NOMO-1 (cell line): ENCODE measurements around the gene ANK2.

Source experiments
- DNase-seq, 2 experiments: peaks; one replicate each; lab custom pipeline; 2025; ENCODE audit not compliant: unreplicated experiment in 2 of 2; lab: John Stamatoyannopoulos, UW

Gene ANK2

DNA sequence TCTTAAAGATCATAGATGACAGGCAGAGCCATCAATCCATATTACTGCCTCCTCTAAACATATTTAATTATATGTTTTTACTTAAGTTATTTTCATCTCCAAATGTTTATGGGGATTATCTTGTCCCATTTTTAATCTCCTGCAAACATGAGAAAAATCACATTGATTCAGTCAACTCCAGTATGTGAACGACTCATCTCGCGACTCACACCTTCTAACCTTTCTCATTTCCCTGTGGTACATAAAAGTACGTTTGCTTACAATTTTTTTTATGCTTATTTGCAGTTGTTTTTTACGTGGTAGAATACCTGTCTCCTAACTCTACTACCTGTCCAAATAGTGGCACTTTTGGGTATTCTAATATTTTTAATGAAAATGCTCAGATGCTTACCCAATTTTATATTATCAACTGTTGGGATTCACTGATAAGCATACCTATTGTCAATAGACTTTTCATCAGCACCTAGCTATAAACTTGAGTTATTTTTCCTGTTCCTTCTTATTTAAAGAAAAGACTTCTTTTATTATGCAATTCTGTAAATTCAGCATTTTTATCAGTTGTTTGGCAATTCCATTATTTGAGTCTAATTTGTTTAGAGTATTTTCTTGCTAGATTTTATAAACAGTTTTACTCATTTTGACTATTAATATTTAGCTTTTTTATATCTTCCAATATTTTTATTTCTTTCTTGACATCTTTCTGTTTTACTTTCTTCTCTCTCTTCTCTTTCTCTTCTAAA is 276.6 kb downstream of the ANK2 start:
- DNase-seq: no peak

GRCh38 chr4:113327494-113327893 is 278.0 kb downstream of the ANK2 start:
- no peak for DNase-seq

DNA sequence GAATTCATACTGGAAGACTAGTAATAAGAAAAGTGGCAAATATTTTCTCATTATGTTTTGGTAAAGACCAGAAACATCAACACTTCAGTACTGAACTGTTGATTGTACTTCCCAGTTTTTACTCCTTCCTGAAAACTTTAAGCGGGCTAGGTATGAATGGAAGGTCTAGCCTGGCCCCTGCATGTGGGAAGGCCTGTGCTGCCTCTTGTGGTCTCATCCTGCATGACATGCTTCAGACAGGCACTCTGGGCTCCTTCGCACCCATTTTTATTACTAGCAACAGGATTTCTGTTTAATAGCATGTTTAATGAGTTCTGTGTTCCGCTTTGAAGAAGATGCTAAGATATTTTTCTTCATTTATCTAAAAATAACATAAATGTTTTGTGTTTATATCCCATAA is 279.1 kb downstream of the ANK2 start:
- DNase-seq: no peak

DNA sequence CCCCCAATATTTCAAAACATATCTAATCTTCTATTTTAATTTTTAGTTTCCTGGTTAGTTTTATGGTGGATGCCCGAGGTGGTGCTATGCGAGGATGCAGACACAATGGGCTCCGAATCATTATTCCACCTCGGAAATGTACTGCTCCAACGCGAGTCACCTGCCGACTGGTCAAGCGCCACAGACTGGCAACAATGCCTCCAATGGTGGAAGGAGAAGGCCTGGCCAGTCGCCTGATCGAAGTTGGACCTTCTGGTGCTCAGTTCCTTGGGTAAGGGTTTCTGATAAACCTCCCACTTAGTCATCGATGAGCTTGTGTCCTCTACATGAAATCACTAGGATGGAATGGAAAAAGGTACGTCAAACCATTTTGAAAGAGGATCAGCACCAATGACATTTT is 280.7 kb downstream of the ANK2 start:
- no peak for DNase-seq

DNA sequence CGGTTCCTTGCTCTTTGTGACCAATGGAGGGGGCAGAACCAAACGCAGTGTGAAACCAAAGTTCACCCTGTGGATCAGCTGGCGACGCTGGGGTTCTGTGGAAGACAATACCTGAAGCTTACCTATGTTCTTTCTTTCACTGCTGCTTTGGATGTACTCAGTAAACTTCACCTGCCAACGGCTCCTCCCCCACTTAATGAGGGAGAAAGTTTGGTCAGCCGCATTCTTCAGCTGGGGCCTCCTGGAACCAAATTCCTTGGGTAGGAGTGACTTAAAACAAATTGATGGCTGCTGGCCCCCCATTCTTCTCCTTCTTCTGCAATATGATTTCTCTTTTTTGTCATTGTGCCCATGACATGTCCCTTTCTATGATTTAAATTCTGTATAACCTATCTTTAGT is 282.4 kb downstream of the ANK2 start:
- no peak for DNase-seq

DNA sequence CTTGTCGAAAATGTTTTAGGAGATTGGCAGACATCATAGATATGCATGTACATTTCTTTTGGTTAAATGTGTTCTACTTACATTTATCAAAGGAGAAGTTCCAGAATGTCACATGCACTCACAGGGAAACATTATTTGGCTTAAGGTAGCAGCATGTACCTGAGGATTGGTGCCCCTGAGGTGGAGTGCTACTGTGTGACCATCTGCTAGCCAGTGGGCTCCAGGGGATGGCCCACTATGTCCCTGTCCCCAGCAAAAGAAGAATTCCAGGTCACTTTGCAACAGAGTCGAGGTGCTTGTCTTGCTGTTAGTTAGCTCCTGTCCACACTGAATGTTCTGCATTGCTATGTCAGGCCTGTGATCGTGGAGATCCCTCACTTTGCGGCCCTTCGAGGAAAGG is 283.2 kb downstream of the ANK2 start:
- no peak for DNase-seq

- no peak for DNase-seq
Measured at GRCh38 chr4:113335746-113336145, 286.3 kb downstream of the ANK2 start.

GRCh38 chr4:113336556-113336955 is 287.1 kb downstream of the ANK2 start:
- no peak for DNase-seq

GRCh38 chr4:113339430-113339813 is 290.0 kb downstream of the ANK2 start:
- DNase-seq: no peak

- no peak for DNase-seq
Measured at GRCh38 chr4:113344100-113344499, 294.6 kb downstream of the ANK2 start.

- no peak for DNase-seq
Measured at GRCh38 chr4:113347245-113347644, 297.8 kb downstream of the ANK2 start.

DNA sequence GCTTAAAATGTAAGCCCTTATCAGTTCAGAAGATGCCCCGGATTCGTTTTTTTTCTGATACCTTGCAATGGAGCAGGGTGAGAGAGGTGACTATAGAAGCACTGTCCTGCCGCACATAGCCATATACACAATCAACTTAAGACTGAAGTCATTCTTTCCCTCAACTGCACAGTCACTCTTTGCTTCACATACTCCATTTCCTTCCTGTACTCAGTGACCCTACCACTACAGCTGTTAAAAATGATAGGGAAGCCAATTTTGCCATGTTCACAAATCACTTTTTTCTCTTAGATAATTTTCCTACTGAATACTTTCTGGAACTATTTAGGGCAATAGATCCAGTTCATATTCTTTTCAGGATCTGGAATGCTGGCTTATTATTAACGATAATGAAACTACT is 300.0 kb downstream of the ANK2 start:
- peak in 1 of 2 experiments; percentile 9 for DNase-seq

- no peak for DNase-seq
Measured at GRCh38 chr4:113350576-113350975, 301.1 kb downstream of the ANK2 start.

- peak; percentile 89 to 96 for DNase-seq
Measured at GRCh38 chr4:113355550-113356371, 306.3 kb downstream of the ANK2 start.

DNA sequence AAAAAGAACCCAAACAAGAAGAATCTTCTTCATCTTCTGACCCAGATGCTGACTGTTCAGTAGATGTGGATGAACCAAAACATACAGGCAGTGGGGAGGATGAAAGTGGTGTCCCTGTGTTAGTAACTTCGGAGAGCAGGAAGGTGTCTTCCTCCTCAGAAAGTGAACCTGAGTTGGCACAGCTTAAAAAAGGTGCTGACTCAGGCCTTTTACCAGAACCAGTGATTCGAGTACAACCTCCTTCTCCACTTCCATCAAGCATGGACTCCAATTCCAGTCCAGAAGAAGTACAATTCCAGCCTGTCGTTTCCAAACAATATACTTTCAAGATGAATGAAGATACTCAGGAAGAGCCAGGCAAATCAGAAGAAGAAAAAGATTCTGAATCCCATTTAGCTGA is 307.0 kb downstream of the ANK2 start:
- DNase-seq: no peak

- DNase-seq: no peak
Measured at GRCh38 chr4:113358784-113359183, 309.3 kb downstream of the ANK2 start.

DNA sequence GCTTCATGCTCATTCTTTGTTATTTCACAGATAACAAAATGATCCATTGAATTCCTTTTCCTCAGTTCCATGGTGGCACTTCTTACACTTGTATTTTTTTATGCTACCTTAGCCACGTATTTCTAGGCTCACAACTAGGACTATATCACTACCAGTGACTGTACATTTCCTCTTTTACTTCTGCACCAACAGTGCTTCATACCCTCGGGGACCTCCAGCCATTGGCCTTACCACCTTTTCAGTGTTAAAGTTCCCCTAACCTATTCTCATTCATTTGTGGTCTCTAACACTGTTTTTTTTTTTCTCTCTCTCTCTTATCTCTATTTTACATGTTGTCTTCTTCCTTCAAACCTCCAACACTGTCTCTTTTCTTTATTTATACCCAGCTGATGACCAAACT is 315.9 kb downstream of the ANK2 start:
- DNase-seq: no peak

DNA sequence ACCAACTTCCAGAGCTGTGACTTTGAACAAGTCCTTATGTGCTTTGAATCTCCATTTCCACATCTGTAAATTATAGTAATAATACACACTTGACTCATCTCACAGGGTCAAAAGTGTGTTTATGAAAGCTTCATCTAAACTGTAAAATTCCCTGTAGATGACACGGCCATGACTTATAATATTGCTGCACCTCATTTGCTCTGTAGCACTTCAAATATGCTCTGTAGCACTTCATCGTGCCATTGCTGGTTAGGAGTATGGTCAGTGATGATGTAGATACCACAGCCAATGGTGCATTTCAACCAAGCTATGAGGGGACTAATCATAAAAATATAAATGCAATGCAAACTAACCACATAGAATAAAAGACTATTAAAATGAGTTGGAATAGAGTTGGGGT is 318.6 kb downstream of the ANK2 start:
- no peak for DNase-seq

- no peak for DNase-seq
Measured at GRCh38 chr4:113371111-113371510, 321.7 kb downstream of the ANK2 start.

GRCh38 chr4:113375964-113376666 is 326.7 kb downstream of the ANK2 start:
- no peak for DNase-seq

DNA sequence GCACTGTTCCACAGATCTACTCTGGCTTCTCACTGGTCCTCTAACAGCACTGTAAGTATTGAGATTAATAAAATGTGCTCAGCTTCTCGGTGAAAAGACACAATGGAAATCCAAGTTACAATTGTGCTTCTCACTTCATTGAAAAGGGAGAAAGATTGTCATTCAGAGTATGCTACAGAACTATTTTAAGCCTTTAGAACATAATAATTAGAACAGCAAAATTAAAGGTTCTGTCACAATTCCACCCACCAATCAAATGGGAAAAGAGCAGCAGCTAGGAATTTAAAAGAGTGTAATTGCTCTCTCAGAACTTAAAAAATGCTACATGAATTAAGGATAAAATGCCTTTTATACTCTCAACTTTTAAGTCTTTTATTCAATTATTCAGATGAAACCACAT is 329.4 kb downstream of the ANK2 start:
- DNase-seq: no peak

DNA sequence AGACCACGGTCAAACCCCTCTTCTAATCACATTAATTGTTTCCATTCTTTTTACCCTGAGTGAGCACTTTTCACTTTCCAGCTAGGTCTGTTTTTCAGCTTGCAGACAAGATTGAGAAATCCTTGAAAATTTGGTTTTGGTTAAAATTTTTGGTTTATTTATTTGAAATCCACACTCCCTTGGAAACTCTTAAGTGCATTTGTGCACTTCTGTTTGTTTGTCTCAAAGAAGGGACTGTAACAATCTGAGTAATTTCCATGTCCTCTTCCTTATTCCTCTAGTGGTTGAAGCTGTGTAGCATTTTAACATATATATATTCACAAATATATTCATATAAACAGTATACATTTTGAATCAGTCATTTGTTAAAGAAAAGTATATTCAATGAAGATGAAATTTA is 333.3 kb downstream of the ANK2 start:
- no peak for DNase-seq
